GM12878 (cell line): ENCODE data around the gene EML5. TPM values are rescaled to one million over a fixed set of nuclear protein-coding genes. Genes with fewer than 3 reads are reported as not detected.

Source experiments
- ATAC-seq: fragments of 200-7000 bp; cut with Tn5 transposase; 3 replicates; pipeline ENCODE4 v1.9.1; 2020; ENCODE audit warnings: mild to moderate bottlenecking, moderate library complexity
- BruUV-seq: library from RNA; stranded (reverse); fragments of 400-500 nt; replicated peaks from 2 replicates; lab custom pipeline; 2021; lab: Mats Ljungman, UMichigan
- CTCF ChIA-PET: fragments of 300-600 bp; sonication (Branson Sonifier 250); formaldehyde crosslinking; extraction: SDS; loops from one replicate; lab custom pipeline; 2021; ENCODE audit warnings: inconsistent platforms; lab: Yijun Ruan, JAX
- POLR2A ChIA-PET: fragments of 350-600 bp; formaldehyde crosslinking; extraction: SDS; loops from one replicate; lab custom pipeline; 2021; ENCODE audit warnings: inconsistent platforms; lab: Charles Lee
- RAD21 ChIA-PET: fragments of 300-600 bp; sonication (Branson Sonifier 250); formaldehyde crosslinking; loops from one replicate; lab custom pipeline; 2023; ENCODE audit warnings: antibody characterized with exemption; ENCODE audit not compliant: unreplicated experiment; lab: Charles Lee
- SMC1A ChIA-PET: fragments of 300-600 bp; sonication (Branson Sonifier 250); formaldehyde crosslinking; loops from one replicate; lab custom pipeline; 2023; ENCODE audit not compliant: unreplicated experiment, uncharacterized antibody; lab: Charles Lee
- DNase-seq: peaks from one replicate; pipeline ENCODE4 v3.0.0-alpha.2; 2011; ENCODE audit warnings: low read depth, low spot score
- FAIRE-seq: peaks from 3 replicates; lab custom pipeline; 2011; peaks lifted over from hg19 to GRCh38; lab: Jason Lieb, UNC
- H2AFZ ChIP-seq: 2 replicates; pipeline ENCODE4 v1.6.0; 2011; ENCODE audit warnings: low read depth, low read length, control low read depth; ENCODE audit not compliant: control insufficient read depth
- H3K27ac ChIP-seq: 2 replicates; pipeline ENCODE4 v1.5.1; 2011; ENCODE audit warnings: control low read depth; ENCODE audit not compliant: control insufficient read depth, insufficient read depth
- H3K27me3 ChIP-seq, 2 experiments: replicated peaks in 1 of 2; 2 replicates each; pipeline versions ENCODE4 v1.6.0 to v1.6.1; 2011; ENCODE audit warnings: low read length in 1 of 2; ENCODE audit not compliant: control insufficient read depth in 2 of 2, insufficient read depth in 2 of 2
- H3K36me3 ChIP-seq, 2 experiments: 2 replicates each; pipeline ENCODE4 v1.5.1; 2011; ENCODE audit warnings: low read length in 1 of 2; ENCODE audit not compliant: control insufficient read depth in 2 of 2, insufficient read depth in 2 of 2
- H3K4me1 ChIP-seq: 2 replicates; pipeline ENCODE4 v1.6.1; 2011; ENCODE audit warnings: mild to moderate bottlenecking, low read length, moderate library complexity, mixed read lengths; ENCODE audit not compliant: control insufficient read depth, insufficient read depth
- H3K4me2 ChIP-seq: 2 replicates; pipeline ENCODE4 v1.6.0; 2011; ENCODE audit warnings: control low read depth; ENCODE audit not compliant: control insufficient read depth, insufficient read depth
- H3K4me3 ChIP-seq: fragments of 200-600 bp; sonication (generic); 2 replicates; pipeline ENCODE4 v1.5.1; 2016
- H3K79me2 ChIP-seq: 2 replicates; pipeline ENCODE4 v1.6.0; 2011; ENCODE audit warnings: low read length; ENCODE audit not compliant: control insufficient read depth, insufficient read depth
- H3K9ac ChIP-seq: 2 replicates; pipeline ENCODE4 v1.8.0; 2011; ENCODE audit warnings: low read length, control low read depth, mixed read lengths; ENCODE audit not compliant: control insufficient read depth, insufficient read depth
- H3K9me3 ChIP-seq: replicated peaks from 3 replicates; pipeline ENCODE4 v1.5.1; 2011; ENCODE audit warnings: mild to moderate bottlenecking, low read length; ENCODE audit not compliant: control insufficient read depth, insufficient read depth
- H4K20me1 ChIP-seq: 2 replicates; pipeline ENCODE4 v1.6.0; 2011; ENCODE audit not compliant: control insufficient read depth, insufficient read depth
- ETV6 ChIP-seq, 2 experiments: fragments of 450-650 bp in 1 of 2; IDR thresholded peaks in 1 of 2; conservative IDR thresholded peaks in 1 of 2; 2 replicates each; pipeline ENCODE4 v1.6.1; 2014; ENCODE audit warnings: antibody characterized with exemption in 1 of 2, borderline replicate concordance in 1 of 2, low read depth in 1 of 2, mild to moderate bottlenecking in 1 of 2, moderate library complexity in 1 of 2
- FOS ChIP-seq: IDR thresholded peaks from 3 replicates; pipeline ENCODE4 v1.6.1; 2011; ENCODE audit warnings: borderline replicate concordance; ENCODE audit not compliant: insufficient read length; ENCODE audit errors: extremely low read depth
- GABPA ChIP-seq: IDR thresholded peaks from 2 replicates; pipeline ENCODE4 v1.6.1; 2014; ENCODE audit warnings: antibody characterized with exemption, low read depth, mild to moderate bottlenecking, inconsistent platforms
- GATAD2B ChIP-seq: fragments of 450-650 bp; conservative IDR thresholded peaks from 2 replicates; pipeline ENCODE4 v1.6.1; 2017; ENCODE audit warnings: low read depth, mild to moderate bottlenecking, moderate library complexity
- HDAC2 ChIP-seq: fragments of 200-600 bp; sonication (generic); IDR thresholded peaks from 2 replicates; pipeline ENCODE4 v1.6.1; 2017
- IKZF1 ChIP-seq: fragments of 450-650 bp; conservative IDR thresholded peaks from 2 replicates; pipeline ENCODE4 v1.6.1; 2017; ENCODE audit warnings: antibody characterized with exemption, mild to moderate bottlenecking
- IRF4 ChIP-seq: IDR thresholded peaks from 2 replicates; pipeline ENCODE4 v1.6.1; 2011; ENCODE audit warnings: low read depth, low read length
- KLF5 ChIP-seq: fragments of 450-650 bp; IDR thresholded peaks from 2 replicates; pipeline ENCODE4 v1.6.1; 2014; ENCODE audit warnings: mild to moderate bottlenecking; ENCODE audit not compliant: partially characterized antibody
- MEF2B ChIP-seq: fragments of 450-650 bp; IDR thresholded peaks from 2 replicates; pipeline ENCODE4 v1.6.1; 2018; ENCODE audit warnings: mild to moderate bottlenecking, moderate library complexity; ENCODE audit not compliant: partially characterized antibody, poor library complexity, severe bottlenecking
- MXI1 ChIP-seq: fragments of 150-350 bp; IDR thresholded peaks from 2 replicates; pipeline ENCODE4 v1.6.1; 2011; ENCODE audit warnings: low read depth, mild to moderate bottlenecking, inconsistent platforms, low read length, improper control_type of control experiment
- NFIC ChIP-seq: IDR thresholded peaks from 2 replicates; pipeline ENCODE4 v1.6.1; 2012; ENCODE audit warnings: low read depth, mild to moderate bottlenecking, inconsistent platforms, low read length, moderate library complexity
- NRF1 ChIP-seq: conservative IDR thresholded peaks from 2 replicates; pipeline ENCODE4 v1.6.1; 2011; ENCODE audit warnings: mild to moderate bottlenecking, low read depth, low read length, improper control_type of control experiment
- PML ChIP-seq: IDR thresholded peaks from 2 replicates; pipeline ENCODE4 v1.6.1; 2012; ENCODE audit warnings: low read length, inconsistent platforms
- RCOR1 ChIP-seq: conservative IDR thresholded peaks from 2 replicates; pipeline ENCODE4 v1.6.1; 2012; ENCODE audit warnings: low read depth, low read length, improper control_type of control experiment
- SMAD5 ChIP-seq: IDR thresholded peaks from 2 replicates; pipeline ENCODE4 v1.6.1; 2016; ENCODE audit warnings: antibody characterized with exemption, low read depth
- ZBTB11 ChIP-seq: fragments of 450-650 bp; formaldehyde crosslinking; IDR thresholded peaks from 2 replicates; pipeline ENCODE4 v1.5.0; 2022; ENCODE audit warnings: mild to moderate bottlenecking, missing genetic modification characterization
- whole genome bisulfite sequencing: methylation state at CpG from one replicate; pipeline ENCODE4 v1.1.6; 2016; ENCODE audit warnings: low lambda C conversion rate; ENCODE audit not compliant: insufficient replicate concordance, insufficient coverage; ENCODE audit errors: missing lambda C conversion rate; 5-methylcytosine and 5-hydroxymethylcytosine counted together
- in situ Hi-C: fragments of 300-500 bp; cut with MboI; formaldehyde crosslinking; loops from 9 replicates; pipeline ENCODE4 v1.14.3; 2018; ENCODE audit warnings: mixed read lengths
- intact Hi-C: fragments of 100-400 bp; cut with micrococcal nuclease; formaldehyde crosslinking; loops from one replicate; pipeline ENCODE4 v1.14.2; 2022; ENCODE audit not compliant: unreplicated experiment
- polyA plus RNA-seq, 11 experiments: library from polyadenylated mRNA; depleted of rRNA in 4 of 11; unstranded in 6 of 11; stranded (reverse) in 5 of 11; fragments of >200 nt; fragmentation: Nextera tagmentation in 4 of 11; fragmentation: Illumina TruSeq in 1 of 11; extraction: Ambion mirVana in 4 of 11; extraction: Trizol in 1 of 11; gene quantifications; 1 replicate in 1 of 11; 2 replicates in 10 of 11; pipeline versions ENCODE4 v1.2.1 to v1.2.3, GENCODE V29; 2011 to 2016; ENCODE audit warnings: inconsistent platforms in 2 of 11, missing spikeins in 2 of 11, low read depth in 1 of 11
- total RNA-seq, 4 experiments: library from RNA; depleted of rRNA in 3 of 4; stranded (reverse); fragments of >200 nt in 3 of 4; fragmentation: Illumina TruSeq in 1 of 4; extraction: Trizol in 1 of 4; gene quantifications; 2 replicates each; pipeline versions ENCODE4 v1.2.1 to v1.2.3, GENCODE V29; 2013 to 2021
- TF ChIP-seq, protein P1 (sequence below): fragments of 450-650 bp; IDR thresholded peaks from 2 replicates; pipeline ENCODE4 v1.6.1; 2017; ENCODE audit warnings: mild to moderate bottlenecking
- TF ChIP-seq, protein P2 (sequence below): IDR thresholded peaks from 2 replicates; pipeline ENCODE4 v1.6.1; 2011; ENCODE audit warnings: low read depth, mild to moderate bottlenecking, low read length, moderate library complexity, borderline replicate concordance; ENCODE audit errors: extremely low read depth

Gene EML5
- total and polyA plus RNA-seq, 10 of the 15 experiments (the other 5 are each of a cell fraction or from before 2014, with no cell fraction given): 0.08 to 0.35 (median 0.22) TPM; not detected in 1

DNA sequence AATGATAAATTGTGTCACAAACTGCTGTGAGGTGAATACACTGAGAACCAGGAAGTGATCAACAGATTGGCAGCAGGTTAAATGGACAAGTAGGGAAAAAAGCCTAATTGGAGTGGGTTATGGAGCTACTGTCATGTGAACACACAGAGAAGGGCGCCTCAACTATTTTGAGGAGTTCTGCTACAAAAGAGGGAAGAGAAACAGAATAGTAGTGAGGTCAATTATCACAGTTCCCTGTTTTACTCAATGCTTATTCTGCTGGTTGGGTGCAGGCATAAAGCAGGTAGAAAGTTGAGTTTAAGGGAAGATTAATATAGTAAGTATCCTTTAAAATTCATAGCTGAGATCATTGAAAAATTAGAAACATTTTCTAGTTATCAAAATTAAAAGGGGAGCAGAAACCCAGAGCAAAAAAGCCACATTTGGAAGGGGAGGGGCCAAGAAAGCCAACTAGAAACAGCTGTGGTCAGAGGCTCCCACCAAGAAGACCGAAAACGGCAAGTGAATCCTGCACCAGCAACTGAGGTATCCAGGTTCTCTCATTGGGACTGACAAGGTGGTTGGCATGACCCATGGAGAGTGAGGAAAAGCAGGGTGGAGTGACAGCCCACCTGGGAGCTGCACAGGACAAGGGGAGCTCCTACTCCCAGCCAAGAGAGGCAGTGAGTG, 124.2 kb downstream of the EML5 start:
- WGBS: 2% methylated on average over 3 of the region's 3 CpGs
- Histone ChIP-seq H3K27me3 (no peaks in the 10 kb centered on the region), H3K36me3 (no peaks in the 10 kb centered on the region), H3K27ac (peak overlapping the region; percentile 55), H3K4me2 (peak overlapping the region; percentile 84), H4K20me1 (no peaks in the 10 kb centered on the region), H3K9me3 (no peaks in the 10 kb centered on the region; the same call in 1 of the 3 replicates), H3K4me1 (peaks cover 23% of the 10 kb centered on the region), H2AFZ (peak overlapping the region; percentile 65), H3K4me3 (peak overlapping the region; percentile 16; the same call in 1 of the 2 replicates), H3K9ac (no peak overlapping the region), H3K79me2 (no peaks in the 10 kb centered on the region)
- no TSS peak for BruUV-seq
- DNase-seq (peak; percentile 17), ATAC-seq (peak; percentile 84), FAIRE-seq (peak; percentile 95)
- intact Hi-C loops (loop anchor here (5.0 kb wide), 4 partner anchors 124 to 1249 kb away; partner anchors contain the start of gene EML5), in situ Hi-C loops (no loop called here)
- SMC1A ChIA-PET: interaction anchor here (0.9 to 5.4 kb wide), 18 partner anchors 11 to 841 kb away, joined by 3 to 85 read pairs (median 4); partner anchors contain the start of gene TTC8
- CTCF ChIA-PET: interaction anchor here (0.5 to 4.8 kb wide), 31 partner anchors 11 to 901 kb away, joined by 3 to 88 read pairs (median 5); partner anchors contain the start of gene ZC3H14
- RAD21 ChIA-PET: interaction anchor here (0.7 to 5.4 kb wide), 23 partner anchors 9 to 359 kb away, joined by 3 to 63 read pairs (median 5); partner anchors contain the start of genes EML5 and TTC8
- POLR2A ChIA-PET: interaction anchor here (3.9 kb wide), 1 partner anchor 14 kb away, joined by 20 read pairs; no protein-coding TSS in a partner anchor
- TF ChIP-seq FOS: no peak
- TF ChIP-seq KLF5: no peak
- TF ChIP-seq IRF4: peak; percentile 71; the same call in 1 of the 2 replicates
- TF ChIP-seq NRF1: no peak
- TF ChIP-seq MEF2B: peak; percentile 32
- no peak for TF ChIP-seq HDAC2
- 0 out of 2 replicates have a peak, but pooled peaks have one; percentile 36 for TF ChIP-seq PML
- TF ChIP-seq MXI1: no peak
- TF ChIP-seq, protein P1, sequence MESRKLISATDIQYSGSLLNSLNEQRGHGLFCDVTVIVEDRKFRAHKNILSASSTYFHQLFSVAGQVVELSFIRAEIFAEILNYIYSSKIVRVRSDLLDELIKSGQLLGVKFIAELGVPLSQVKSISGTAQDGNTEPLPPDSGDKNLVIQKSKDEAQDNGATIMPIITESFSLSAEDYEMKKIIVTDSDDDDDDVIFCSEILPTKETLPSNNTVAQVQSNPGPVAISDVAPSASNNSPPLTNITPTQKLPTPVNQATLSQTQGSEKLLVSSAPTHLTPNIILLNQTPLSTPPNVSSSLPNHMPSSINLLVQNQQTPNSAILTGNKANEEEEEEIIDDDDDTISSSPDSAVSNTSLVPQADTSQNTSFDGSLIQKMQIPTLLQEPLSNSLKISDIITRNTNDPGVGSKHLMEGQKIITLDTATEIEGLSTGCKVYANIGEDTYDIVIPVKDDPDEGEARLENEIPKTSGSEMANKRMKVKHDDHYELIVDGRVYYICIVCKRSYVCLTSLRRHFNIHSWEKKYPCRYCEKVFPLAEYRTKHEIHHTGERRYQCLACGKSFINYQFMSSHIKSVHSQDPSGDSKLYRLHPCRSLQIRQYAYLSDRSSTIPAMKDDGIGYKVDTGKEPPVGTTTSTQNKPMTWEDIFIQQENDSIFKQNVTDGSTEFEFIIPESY: no peak
- TF ChIP-seq NFIC: peak; percentile 80
- TF ChIP-seq SMAD5: no peak
- TF ChIP-seq IKZF1: peak; percentile 62
- TF ChIP-seq ETV6 (conservative IDR thresholded peaks at IDR 0.05 in 1 of 2, IDR thresholded peaks at IDR 0.05 in 1 of 2; ENCODE audit: borderline replicate concordance in 1 of 2, low read depth in 1 of 2): no peak
- no peak for TF ChIP-seq RCOR1
- TF ChIP-seq GATAD2B: no peak; the same call in 1 of the 2 replicates
- no peak for TF ChIP-seq ZBTB11 (CRISPR knock-in tag)
- no peak for TF ChIP-seq GABPA
- TF ChIP-seq, protein P2, sequence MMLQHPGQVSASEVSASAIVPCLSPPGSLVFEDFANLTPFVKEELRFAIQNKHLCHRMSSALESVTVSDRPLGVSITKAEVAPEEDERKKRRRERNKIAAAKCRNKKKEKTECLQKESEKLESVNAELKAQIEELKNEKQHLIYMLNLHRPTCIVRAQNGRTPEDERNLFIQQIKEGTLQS: no peak
